HG03432 (cell line): ENCODE measurements around the gene PXN.
A peak's percentile ranks its signal among the peaks of the same experiment; 100 is the strongest.
"Not testable (repeated sequence)": the region's sequence is repeated elsewhere in the genome, so short reads cannot be mapped to it uniquely, and the experiment has no call there.

Experiments used
- ATAC-seq: cut with Tn5 transposase; IDR thresholded peaks from one replicate; pipeline ENCODE4 v1.9.1; 2021; ENCODE audit warnings: mild to moderate bottlenecking, moderate library complexity; ENCODE audit not compliant: unreplicated experiment

The PXN gene

GRCh38 chr12:120211904-120212283 is 53.6 kb downstream of the PXN start:
- no peak for ATAC-seq

- no peak for ATAC-seq
Measured at GRCh38 chr12:120211243-120211903, 54.2 kb downstream of the PXN start.

GRCh38 chr12:120209851-120210250 is 55.7 kb downstream of the PXN start:
- no peak for ATAC-seq

GRCh38 chr12:120207227-120207626 is 58.3 kb downstream of the PXN start:
- ATAC-seq, result no peak

- ATAC-seq, result not testable (repeated sequence)
Measured at GRCh38 chr12:120206781-120207180, 58.7 kb downstream of the PXN start.

GRCh38 chr12:120206228-120206627 is 59.3 kb downstream of the PXN start:
- no peak for ATAC-seq

GRCh38 chr12:120204171-120204570 is 61.4 kb downstream of the PXN start:
- no peak for ATAC-seq

GRCh38 chr12:120200364-120200800 is 65.1 kb downstream of the PXN start:
- no peak for ATAC-seq

GRCh38 chr12:120199595-120200306 is 65.8 kb downstream of the PXN start:
- ATAC-seq, result no peak

- ATAC-seq, result no peak
Measured at GRCh38 chr12:120199025-120199424, 66.5 kb downstream of the PXN start.

- no peak for ATAC-seq
Measured at GRCh38 chr12:120197542-120197887, 68.0 kb downstream of the PXN start.

- ATAC-seq, result not testable (repeated sequence)
Measured at GRCh38 chr12:120196817-120197541, 68.6 kb downstream of the PXN start.

GRCh38 chr12:120196363-120196762 is 69.2 kb downstream of the PXN start:
- ATAC-seq, result no peak

- ATAC-seq, result peak; percentile 87
Measured at GRCh38 chr12:120194534-120195395, 70.8 kb downstream of the PXN start, which contains the start of gene GCN1. TSS of gene GCN1 (minus strand) at chr12:120194715. CDS start at chr12:120194697, 18 bp downstream.

- ATAC-seq, result no peak
Measured at GRCh38 chr12:120194226-120194533, 71.3 kb downstream of the PXN start.

- not testable (repeated sequence) for ATAC-seq
Measured at GRCh38 chr12:120193286-120193685, 72.2 kb downstream of the PXN start.

GRCh38 chr12:120190985-120191480 is 74.5 kb downstream of the PXN start:
- ATAC-seq, result no peak

- no peak for ATAC-seq
Measured at GRCh38 chr12:120190386-120190785, 75.1 kb downstream of the PXN start.

- no peak for ATAC-seq
Measured at GRCh38 chr12:120186654-120187053, 78.9 kb downstream of the PXN start.

- no peak for ATAC-seq
Measured at GRCh38 chr12:120183211-120183631, 82.3 kb downstream of the PXN start.
